GM18907 (cell line): ENCODE data around the gene ELFN1.
"Not testable (repeated sequence)": the region's sequence is repeated elsewhere in the genome, so short reads cannot be mapped to it uniquely, and the experiment has no call there.

ENCODE experiments used
- ATAC-seq: cut with Tn5 transposase; IDR thresholded peaks from one replicate; pipeline ENCODE4 v1.9.1; 2021; ENCODE audit warnings: mild to moderate bottlenecking, moderate library complexity; ENCODE audit not compliant: unreplicated experiment

Gene ELFN1

GRCh38 chr7:1752771-1753563 is 82.9 kb downstream of the ELFN1 start:
- ATAC-seq, result no peak

GRCh38 chr7:1753564-1753867 is 83.4 kb downstream of the ELFN1 start:
- no peak for ATAC-seq

- no peak for ATAC-seq
Observed at GRCh38 chr7:1754345-1754908, 84.3 kb downstream of the ELFN1 start.

GRCh38 chr7:1755783-1756625 is 85.9 kb downstream of the ELFN1 start:
- ATAC-seq, result no peak

GRCh38 chr7:1757601-1758000 is 87.5 kb downstream of the ELFN1 start:
- no peak for ATAC-seq

- no peak for ATAC-seq
Observed at GRCh38 chr7:1758028-1758858, 88.2 kb downstream of the ELFN1 start.

GRCh38 chr7:1758859-1759521 is 88.9 kb downstream of the ELFN1 start:
- no peak for ATAC-seq

GRCh38 chr7:1761097-1761496 is 91.0 kb downstream of the ELFN1 start:
- ATAC-seq, result no peak

GRCh38 chr7:1761774-1762173 is 91.7 kb downstream of the ELFN1 start:
- no peak for ATAC-seq

GRCh38 chr7:1762238-1762945 is 92.3 kb downstream of the ELFN1 start:
- ATAC-seq, result no peak

GRCh38 chr7:1763033-1763432 is 93.0 kb downstream of the ELFN1 start:
- ATAC-seq, result no peak

GRCh38 chr7:1763911-1764310 is 93.8 kb downstream of the ELFN1 start:
- not testable (repeated sequence) for ATAC-seq

GRCh38 chr7:1765336-1765735 is 95.3 kb downstream of the ELFN1 start:
- no peak for ATAC-seq

- ATAC-seq, result no peak
Observed at GRCh38 chr7:1767524-1767923, 97.4 kb downstream of the ELFN1 start.

- ATAC-seq, result no peak
Observed at GRCh38 chr7:1768832-1769231, 98.8 kb downstream of the ELFN1 start.

GRCh38 chr7:1769286-1770200 is 99.5 kb downstream of the ELFN1 start:
- ATAC-seq, result no peak

- no peak for ATAC-seq
Observed at GRCh38 chr7:1770331-1770730, 100.3 kb downstream of the ELFN1 start.

GRCh38 chr7:1775389-1775788 is 105.3 kb downstream of the ELFN1 start:
- ATAC-seq, result no peak

- no peak for ATAC-seq
Observed at GRCh38 chr7:1777122-1777521, 107.0 kb downstream of the ELFN1 start.
